WTC11 (cell line): ENCODE data around the gene GPC5.

ENCODE experiments used
- CBFB ChIP-seq: sonication (generic); formaldehyde crosslinking; IDR thresholded peaks from 2 replicates; pipeline ENCODE4 v1.8.1; 2022; ENCODE audit warnings: mild to moderate bottlenecking, low read depth, missing genetic modification reagents
- CREB1 ChIP-seq: sonication (generic); formaldehyde crosslinking; IDR thresholded peaks from 2 replicates; pipeline ENCODE4 v1.8.0; 2023; ENCODE audit warnings: mild to moderate bottlenecking, missing genetic modification reagents
- FOXJ3 ChIP-seq: sonication (generic); formaldehyde crosslinking; IDR thresholded peaks from 2 replicates; pipeline ENCODE4 v1.9.0; 2021; ENCODE audit warnings: missing genetic modification reagents, mild to moderate bottlenecking, borderline replicate concordance
- FOXK1 ChIP-seq: sonication (generic); formaldehyde crosslinking; IDR thresholded peaks from 2 replicates; pipeline ENCODE4 v1.8.0; 2022; ENCODE audit warnings: mild to moderate bottlenecking, moderate library complexity, missing genetic modification reagents
- IRF2 ChIP-seq: sonication (generic); formaldehyde crosslinking; IDR thresholded peaks from 2 replicates; pipeline ENCODE4 v1.8.0; 2022; ENCODE audit warnings: low read depth, missing genetic modification reagents, borderline replicate concordance
- JUN ChIP-seq: sonication (generic); formaldehyde crosslinking; IDR thresholded peaks from 2 replicates; pipeline ENCODE4 v1.8.0; 2023; ENCODE audit warnings: mild to moderate bottlenecking, missing genetic modification reagents
- MXD4 ChIP-seq: fragments of 250-450 bp; sonication (Bioruptor Pico); IDR thresholded peaks from 2 replicates; pipeline ENCODE4 v1.8.0; 2021; ENCODE audit warnings: mild to moderate bottlenecking, moderate library complexity, borderline replicate concordance
- NFYB ChIP-seq: sonication (generic); formaldehyde crosslinking; conservative IDR thresholded peaks from 2 replicates; pipeline ENCODE4 v1.8.0; 2022; ENCODE audit warnings: low read depth, missing genetic modification reagents
- SP1 ChIP-seq: sonication (generic); formaldehyde crosslinking; conservative IDR thresholded peaks from 2 replicates; pipeline ENCODE4 v1.8.1; 2022; ENCODE audit warnings: missing genetic modification reagents
- TEAD4 ChIP-seq: sonication (generic); formaldehyde crosslinking; IDR thresholded peaks from 2 replicates; pipeline ENCODE4 v1.8.0; 2022; ENCODE audit warnings: mild to moderate bottlenecking, missing genetic modification reagents
- ZBTB43 ChIP-seq: sonication (generic); formaldehyde crosslinking; IDR thresholded peaks from 2 replicates; pipeline ENCODE4 v1.8.1; 2023; ENCODE audit warnings: mild to moderate bottlenecking, missing genetic modification reagents
- TF ChIP-seq, protein P1 (sequence below): fragments of 200-600 bp; IDR thresholded peaks from 2 replicates; pipeline ENCODE4 v1.8.0; 2022; ENCODE audit warnings: antibody characterized with exemption
- TF ChIP-seq, protein P2 (sequence below): sonication (generic); formaldehyde crosslinking; IDR thresholded peaks from 2 replicates; pipeline ENCODE4 v1.8.1; 2023; ENCODE audit warnings: mild to moderate bottlenecking, missing genetic modification reagents, moderate library complexity

DNA sequence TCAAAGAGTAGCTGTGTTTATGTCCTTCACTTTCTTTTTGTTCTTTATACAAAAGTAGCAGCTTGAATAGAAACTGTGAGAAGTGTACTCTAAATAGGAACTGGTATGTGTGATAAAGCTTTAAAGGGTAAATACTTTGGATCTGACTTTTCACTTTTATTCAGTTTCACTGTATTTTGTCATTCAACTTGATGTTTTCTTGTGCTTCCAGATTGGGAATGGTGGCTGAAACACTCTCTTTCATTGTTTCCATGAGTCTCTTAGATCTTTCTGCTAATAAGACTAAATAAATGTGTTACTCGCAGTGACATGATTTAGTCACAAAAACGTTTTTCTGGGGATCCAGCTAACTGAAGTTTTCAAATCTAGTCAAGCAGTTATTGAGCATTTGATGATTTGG, 133.2 kb downstream of the GPC5 start:
- TF ChIP-seq SP1 (CRISPR knock-in tag) (no peak), CREB1 (CRISPR knock-in tag) (no peak), FOXK1 (CRISPR knock-in tag) (no peak), JUN (no peak), FOXJ3 (CRISPR knock-in tag) (no peak), NFYB (no peak), IRF2 (CRISPR knock-in tag) (no peak), MXD4 (CRISPR knock-in tag) (no peak), CBFB (CRISPR knock-in tag) (no peak), ZBTB43 (no peak), TEAD4 (CRISPR knock-in tag) (no peak)
- TF ChIP-seq, protein P1, sequence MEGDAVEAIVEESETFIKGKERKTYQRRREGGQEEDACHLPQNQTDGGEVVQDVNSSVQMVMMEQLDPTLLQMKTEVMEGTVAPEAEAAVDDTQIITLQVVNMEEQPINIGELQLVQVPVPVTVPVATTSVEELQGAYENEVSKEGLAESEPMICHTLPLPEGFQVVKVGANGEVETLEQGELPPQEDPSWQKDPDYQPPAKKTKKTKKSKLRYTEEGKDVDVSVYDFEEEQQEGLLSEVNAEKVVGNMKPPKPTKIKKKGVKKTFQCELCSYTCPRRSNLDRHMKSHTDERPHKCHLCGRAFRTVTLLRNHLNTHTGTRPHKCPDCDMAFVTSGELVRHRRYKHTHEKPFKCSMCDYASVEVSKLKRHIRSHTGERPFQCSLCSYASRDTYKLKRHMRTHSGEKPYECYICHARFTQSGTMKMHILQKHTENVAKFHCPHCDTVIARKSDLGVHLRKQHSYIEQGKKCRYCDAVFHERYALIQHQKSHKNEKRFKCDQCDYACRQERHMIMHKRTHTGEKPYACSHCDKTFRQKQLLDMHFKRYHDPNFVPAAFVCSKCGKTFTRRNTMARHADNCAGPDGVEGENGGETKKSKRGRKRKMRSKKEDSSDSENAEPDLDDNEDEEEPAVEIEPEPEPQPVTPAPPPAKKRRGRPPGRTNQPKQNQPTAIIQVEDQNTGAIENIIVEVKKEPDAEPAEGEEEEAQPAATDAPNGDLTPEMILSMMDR = no peak
- TF ChIP-seq, protein P2, sequence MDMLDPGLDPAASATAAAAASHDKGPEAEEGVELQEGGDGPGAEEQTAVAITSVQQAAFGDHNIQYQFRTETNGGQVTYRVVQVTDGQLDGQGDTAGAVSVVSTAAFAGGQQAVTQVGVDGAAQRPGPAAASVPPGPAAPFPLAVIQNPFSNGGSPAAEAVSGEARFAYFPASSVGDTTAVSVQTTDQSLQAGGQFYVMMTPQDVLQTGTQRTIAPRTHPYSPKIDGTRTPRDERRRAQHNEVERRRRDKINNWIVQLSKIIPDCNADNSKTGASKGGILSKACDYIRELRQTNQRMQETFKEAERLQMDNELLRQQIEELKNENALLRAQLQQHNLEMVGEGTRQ (CRISPR knock-in tag) = no peak
